Activated CD4-positive, CD25-positive, alpha-beta regulatory T cell (primary cell): ENCODE data around the gene KAT5.
"Not testable (repeated sequence)": the region's sequence is repeated elsewhere in the genome, so short reads cannot be mapped to it uniquely, and the experiment has no call there.

ENCODE experiments used
- DNase-seq, 4 experiments: peaks; one replicate each; lab custom pipeline; 2025; lab: John Stamatoyannopoulos, UW

The KAT5 gene

DNA sequence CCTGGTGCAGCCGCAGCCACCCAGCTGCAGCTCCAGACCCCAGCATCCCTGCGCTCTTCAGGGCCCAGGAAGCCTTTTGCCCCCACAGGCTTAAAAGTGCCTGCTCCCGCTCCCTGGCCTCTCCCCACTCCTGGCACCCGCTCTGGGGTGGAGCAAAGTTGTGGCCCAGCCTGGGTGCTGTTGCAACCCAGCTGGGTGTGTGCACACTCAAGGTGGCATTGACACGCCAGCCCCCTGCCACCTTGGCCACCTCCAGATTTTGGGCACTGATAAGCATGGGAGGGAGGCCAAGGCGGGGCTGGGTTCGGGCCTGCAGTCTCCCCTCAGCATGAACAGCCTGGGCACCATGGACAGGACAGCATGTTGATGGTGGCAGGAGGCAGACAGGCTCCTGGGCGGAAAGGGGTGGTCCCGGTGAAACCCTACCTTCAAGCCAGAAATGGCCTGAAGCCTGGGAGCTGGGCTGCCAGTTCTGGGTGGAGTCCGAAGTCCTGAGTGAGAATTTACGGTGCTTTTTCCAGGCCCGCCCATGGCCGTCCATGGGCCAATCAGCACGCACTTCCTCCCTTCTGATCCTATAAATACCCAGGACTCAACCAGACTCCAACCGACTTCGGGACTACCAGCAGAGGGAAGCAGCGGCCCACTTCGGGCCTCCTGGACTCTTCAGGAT lies 32.1 kb downstream of the KAT5 start:
- DNase-seq = no peak

DNA sequence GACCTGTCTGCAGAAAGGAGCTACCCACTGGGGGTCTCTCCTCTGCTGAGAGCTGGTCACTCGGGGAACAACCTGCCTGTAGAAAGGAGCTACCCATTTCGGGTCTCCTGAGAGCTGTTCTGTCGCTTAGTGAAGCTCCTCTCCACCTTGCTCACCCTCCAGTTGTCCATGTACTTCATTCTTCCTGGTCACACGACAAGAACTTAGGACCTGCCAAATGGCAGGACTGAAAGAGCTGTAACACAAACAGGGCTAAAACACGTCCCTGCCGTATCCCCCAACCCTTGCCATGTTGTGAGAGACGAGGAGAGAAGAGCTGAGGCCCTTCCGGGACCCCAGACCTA lies 32.6 kb downstream of the KAT5 start:
- no peak for DNase-seq

DNA sequence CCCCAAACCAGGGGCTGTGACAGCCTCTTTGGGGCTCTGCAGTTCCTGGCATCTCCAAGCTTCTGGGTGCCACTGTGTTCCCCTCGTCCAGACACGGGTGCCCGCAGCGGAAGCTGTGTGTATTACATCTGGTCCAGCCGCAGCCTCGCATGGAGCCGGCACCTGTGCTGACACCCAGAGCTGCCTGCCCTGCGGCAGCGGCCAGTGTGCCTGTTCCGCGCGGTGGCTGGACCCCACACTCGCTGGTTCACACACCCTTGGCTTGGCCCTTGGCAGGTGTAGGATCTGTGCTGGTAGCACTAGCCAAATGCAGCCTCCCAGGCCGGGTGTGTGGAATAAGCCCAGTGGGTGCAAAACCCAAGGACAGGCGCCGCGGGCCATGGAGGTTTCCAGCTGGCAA lies 33.0 kb downstream of the KAT5 start:
- no peak for DNase-seq

DNA sequence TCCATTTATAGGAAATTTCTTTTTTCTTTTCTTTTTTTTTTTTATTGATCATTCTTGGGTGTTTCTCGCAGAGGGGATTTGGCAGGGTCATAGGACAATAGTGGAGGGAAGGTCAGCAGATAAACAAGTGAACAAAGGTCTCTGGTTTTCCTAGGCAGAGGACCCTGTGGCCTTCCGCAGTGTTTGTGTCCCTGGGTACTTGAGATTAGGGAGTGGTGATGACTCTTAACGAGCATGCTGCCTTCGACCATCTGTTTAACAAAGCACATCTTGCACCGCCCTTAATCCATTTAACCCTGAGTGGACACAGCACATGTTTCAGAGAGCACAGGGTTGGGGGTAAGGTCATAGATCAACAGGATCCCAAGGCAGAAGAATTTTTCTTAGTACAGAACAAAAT lies 50.1 kb downstream of the KAT5 start:
- DNase-seq = not testable (repeated sequence)

DNA sequence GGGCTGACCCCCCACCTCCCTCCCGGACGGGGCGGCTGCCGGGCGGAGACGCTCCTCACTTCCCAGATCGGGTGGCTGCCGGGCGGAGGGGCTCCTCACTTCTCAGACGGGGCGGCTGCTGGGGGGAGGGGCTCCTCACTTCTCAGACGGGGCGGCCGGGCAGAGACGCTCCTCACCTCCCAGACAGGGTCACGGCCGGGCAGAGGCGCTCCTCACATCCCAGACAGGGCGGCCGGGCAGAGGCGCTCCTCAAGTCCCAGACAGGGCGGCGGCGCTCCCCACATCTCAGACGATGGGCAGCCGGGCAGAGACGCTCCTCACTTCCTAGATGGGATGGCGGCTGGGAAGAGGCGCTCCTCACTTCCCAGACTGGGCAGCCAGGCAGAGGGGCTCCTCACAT lies 50.8 kb downstream of the KAT5 start:
- not testable (repeated sequence) for DNase-seq

DNA sequence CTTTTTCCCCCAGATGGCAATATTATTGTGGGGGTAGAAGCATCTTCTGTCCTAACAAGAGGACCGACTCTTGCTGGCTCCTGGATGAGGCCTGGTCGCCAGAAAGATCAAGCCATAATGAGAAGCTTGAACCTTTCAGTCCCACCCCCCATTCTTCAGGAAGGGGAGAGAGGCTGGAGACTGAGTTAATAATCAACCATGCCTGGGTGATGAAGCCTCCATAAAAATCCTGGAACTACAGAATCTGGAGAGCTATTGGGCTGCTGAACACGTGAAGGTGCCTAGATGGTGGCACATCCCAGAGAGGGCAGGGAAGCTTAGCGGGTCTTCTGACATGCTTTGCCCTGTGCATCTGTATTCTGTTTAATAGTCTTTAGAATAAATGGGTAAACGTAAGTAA lies 52.4 kb downstream of the KAT5 start:
- DNase-seq = no peak

DNA sequence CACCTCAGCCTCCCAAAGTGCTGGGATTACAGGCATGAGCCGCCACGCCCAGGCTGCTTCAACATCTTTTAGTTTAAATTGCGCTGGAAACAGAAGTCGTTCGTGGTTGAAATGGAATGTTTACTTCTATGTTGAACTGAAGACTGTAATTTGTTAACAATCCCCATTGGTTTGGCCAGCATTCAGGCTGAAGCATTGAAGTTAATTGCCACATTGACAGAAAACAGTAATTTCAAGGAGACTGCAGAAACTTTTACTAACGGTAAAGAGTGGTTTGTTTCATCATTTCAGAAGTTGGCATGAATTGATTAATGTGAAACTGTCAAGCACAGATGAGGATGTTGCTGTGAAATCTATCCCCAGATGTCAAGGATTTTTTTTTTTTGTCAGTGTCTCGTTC lies 54.5 kb downstream of the KAT5 start:
- DNase-seq = no peak

DNA sequence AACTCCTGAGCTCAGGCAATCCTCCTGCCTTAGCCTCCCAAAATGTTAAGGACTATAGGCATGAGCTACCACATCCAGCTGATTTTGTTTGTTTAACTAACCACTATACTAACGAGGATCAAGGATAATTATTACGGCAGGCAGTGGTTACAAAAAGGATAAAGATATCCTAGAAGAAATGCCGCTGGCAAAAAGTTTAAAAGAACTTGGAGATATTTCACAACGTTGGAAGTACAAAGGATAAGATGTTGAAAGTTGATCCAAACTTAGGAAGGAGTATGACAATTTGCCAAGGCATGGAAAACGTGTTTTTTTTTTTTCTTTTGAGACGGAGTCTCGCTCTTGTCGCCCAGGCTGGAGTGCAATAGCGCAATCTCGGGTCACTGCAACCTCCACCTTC lies 55.4 kb downstream of the KAT5 start:
- DNase-seq = no peak

DNA sequence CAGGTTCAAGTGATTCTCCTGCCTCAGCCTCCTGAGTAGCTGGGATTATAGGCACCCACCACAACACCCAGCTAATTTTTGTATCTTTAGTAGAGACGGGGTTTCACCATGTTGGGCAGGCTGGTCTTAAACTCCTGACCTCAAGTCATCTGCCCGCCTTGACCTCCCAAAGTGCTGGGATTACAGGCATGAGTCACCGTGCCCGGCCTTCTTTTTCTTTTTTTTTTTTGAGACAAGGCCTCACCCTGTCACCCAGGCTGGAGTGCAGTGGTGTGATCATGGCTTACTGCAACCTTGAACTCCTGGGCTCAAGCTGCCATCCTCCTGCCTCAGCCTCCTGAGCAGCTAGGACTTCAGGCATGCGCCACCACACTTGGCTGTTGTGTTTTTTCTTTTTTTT lies 55.8 kb downstream of the KAT5 start:
- not testable (repeated sequence) for DNase-seq
